D721Med (cell line): ENCODE data around the gene C1orf21.
A peak's percentile ranks its signal among the peaks of the same experiment; 100 is the strongest.

ENCODE experiments used
- DNase-seq: peaks from one replicate; pipeline ENCODE4 v3.0.0; 2011; ENCODE audit warnings: low spot score; ENCODE audit not compliant: insufficient read length
- FAIRE-seq: peaks from 2 replicates; lab custom pipeline; 2011; peaks lifted over from hg19 to GRCh38; lab: Jason Lieb, UNC
- CTCF ChIP-seq: IDR thresholded peaks from 2 replicates; pipeline ENCODE4 v1.5.1; 2012; ENCODE audit warnings: mild to moderate bottlenecking, control low read depth; ENCODE audit not compliant: insufficient read depth; ENCODE audit errors: missing control alignments

C1orf21 gene

GRCh38 chr1:184392067-184392466 lies 5.2 kb downstream of the C1orf21 start:
- FAIRE-seq (no peak), DNase-seq (no peak)
- TF ChIP-seq CTCF: no peak

- no peak for DNase-seq
- FAIRE-seq: no peak
- TF ChIP-seq CTCF: no peak
These were observed 6.1 kb downstream of the C1orf21 start for GRCh38 chr1:184392779-184393522.

GRCh38 chr1:184393962-184394361 lies 7.1 kb downstream of the C1orf21 start:
- FAIRE-seq (peak; percentile 25), DNase-seq (no peak)
- TF ChIP-seq CTCF: no peak

GRCh38 chr1:184395370-184395769 lies 8.5 kb downstream of the C1orf21 start:
- DNase-seq (no peak), FAIRE-seq (no peak)
- no peak for TF ChIP-seq CTCF

GRCh38 chr1:184395937-184396480 lies 9.2 kb downstream of the C1orf21 start:
- FAIRE-seq: no peak
- no peak for DNase-seq
- TF ChIP-seq CTCF: no peak

GRCh38 chr1:184399192-184399847 lies 12.5 kb downstream of the C1orf21 start:
- DNase-seq (no peak), FAIRE-seq (no peak)
- TF ChIP-seq CTCF: no peak
